SK-N-SH (cell line): ENCODE results near the gene ADISSP. TPM values are rescaled to one million over a fixed set of nuclear protein-coding genes. Genes with fewer than 3 reads are reported as not detected.

ENCODE experiments used
- CTCF ChIA-PET: fragments of 300-600, 350-600 bp; formaldehyde crosslinking; extraction: SDS; loops from one replicate; lab custom pipeline; 2021; lab: Yijun Ruan, JAX
- POLR2A ChIA-PET: fragments of 350-600 bp; sonication (Branson Sonifier 250); formaldehyde crosslinking; extraction: SDS; loops from one replicate; lab custom pipeline; 2020; ENCODE audit warnings: antibody characterized with exemption, inconsistent platforms; lab: Yijun Ruan, JAX
- DNase-seq: peaks from one replicate; pipeline ENCODE4 v3.0.0; 2012
- H2AFZ ChIP-seq: fragments of 200-600 bp; sonication (generic); 2 replicates; pipeline ENCODE4 v1.8.1; 2016; ENCODE audit warnings: antibody characterized with exemption, mild to moderate bottlenecking, low read depth
- H3F3A ChIP-seq: fragments of 200-600 bp; sonication (generic); replicated peaks from 2 replicates; pipeline ENCODE3; 2016; ENCODE audit warnings: antibody characterized with exemption, mild to moderate bottlenecking; ENCODE audit not compliant: insufficient read depth
- H3K27ac ChIP-seq, 2 experiments: fragments of 200-500 bp in 1 of 2; fragments of 200-600 bp in 1 of 2; sonication (Bioruptor generic) in 1 of 2; sonication (generic), shearing (Covaris generic) in 1 of 2; 2 replicates each; pipeline versions ENCODE4 v1.5.1 to v1.6.1; 2014 to 2016; ENCODE audit warnings: low read depth in 2 of 2, inconsistent platforms in 1 of 2, low read length in 1 of 2, mild to moderate bottlenecking in 1 of 2, mixed read lengths in 1 of 2
- H3K27me3 ChIP-seq: fragments of 200-600 bp; sonication (generic), shearing (Covaris generic); 2 replicates; pipeline ENCODE4 v1.6.1; 2016; ENCODE audit warnings: mixed run types; ENCODE audit not compliant: insufficient read depth
- H3K36me3 ChIP-seq, 2 experiments: fragments of 200-500 bp in 1 of 2; fragments of 200-600 bp in 1 of 2; sonication (Bioruptor generic) in 1 of 2; sonication (generic) in 1 of 2; replicated peaks in 1 of 2; 2 replicates each; pipeline versions ENCODE3 to v1.5.1; 2014 to 2016; ENCODE audit warnings: low read length in 1 of 2, mild to moderate bottlenecking in 1 of 2; ENCODE audit not compliant: insufficient read depth in 2 of 2, control insufficient read depth in 1 of 2
- H3K4me1 ChIP-seq, 2 experiments: fragments of 200-500 bp in 1 of 2; fragments of 200-600 bp in 1 of 2; sonication (Bioruptor generic) in 1 of 2; sonication (generic), shearing (Covaris generic) in 1 of 2; 2 replicates each; pipeline versions ENCODE4 v1.5.1 to v1.6.1; 2014 to 2016; ENCODE audit warnings: low read depth in 1 of 2, low read length in 1 of 2, mixed run types in 1 of 2; ENCODE audit not compliant: insufficient read depth in 2 of 2, control insufficient read depth in 1 of 2
- H3K4me2 ChIP-seq: fragments of 200-600 bp; sonication (generic), shearing (Covaris generic); 2 replicates; pipeline ENCODE4 v1.6.1; 2017; ENCODE audit warnings: mixed run types
- H3K4me3 ChIP-seq, 2 experiments: fragments of 200-500 bp in 1 of 2; fragments of 200-600 bp in 1 of 2; sonication (Bioruptor generic) in 1 of 2; sonication (generic), shearing (Covaris generic) in 1 of 2; 2 replicates each; pipeline versions ENCODE4 v1.5.1 to v1.8.1; 2014 to 2016; ENCODE audit warnings: low read depth in 2 of 2, inconsistent platforms in 1 of 2, low read length in 1 of 2, mild to moderate bottlenecking in 1 of 2, mixed read lengths in 1 of 2, moderate library complexity in 1 of 2
- H3K79me2 ChIP-seq: fragments of 200-600 bp; sonication (generic); 2 replicates; pipeline ENCODE4 v1.8.1; 2017; ENCODE audit warnings: mild to moderate bottlenecking; ENCODE audit not compliant: insufficient read depth
- H3K9ac ChIP-seq: fragments of 200-600 bp; sonication (generic); 2 replicates; pipeline ENCODE4 v1.6.1; 2017; ENCODE audit warnings: mixed run types
- H3K9me2 ChIP-seq: fragments of 200-600 bp; sonication (generic); 2 replicates; pipeline ENCODE4 v1.6.1; 2017; ENCODE audit warnings: mixed run types
- H3K9me3 ChIP-seq: fragments of 200-600 bp; sonication (generic); 2 replicates; pipeline ENCODE4 v1.6.1; 2017; ENCODE audit warnings: mixed run types, mild to moderate bottlenecking, moderate library complexity
- H4K20me1 ChIP-seq: fragments of 200-600 bp; sonication (generic); 2 replicates; pipeline ENCODE4 v1.6.1; 2017; ENCODE audit warnings: mild to moderate bottlenecking, mixed run types; ENCODE audit not compliant: insufficient read depth
- EP300 ChIP-seq, 2 experiments: IDR thresholded peaks; 2 replicates each; pipeline versions ENCODE4 v1.4.0 to v1.6.1; 2012; ENCODE audit warnings: borderline replicate concordance in 1 of 2, low read depth in 1 of 2, low read length in 1 of 2
- FOSL2 ChIP-seq: IDR thresholded peaks from 2 replicates; pipeline ENCODE4 v1.4.0; 2012; ENCODE audit warnings: low read depth, mild to moderate bottlenecking, moderate library complexity, borderline replicate concordance
- FOXM1 ChIP-seq: IDR thresholded peaks from 2 replicates; pipeline ENCODE4 v1.4.0; 2012; ENCODE audit warnings: low read depth, mild to moderate bottlenecking
- JUND ChIP-seq: IDR thresholded peaks from 2 replicates; pipeline ENCODE4 v1.4.0; 2012
- MAX ChIP-seq: IDR thresholded peaks from 2 replicates; pipeline ENCODE4 v1.4.0; 2012; ENCODE audit warnings: low read depth
- NFIC ChIP-seq: IDR thresholded peaks from 2 replicates; pipeline ENCODE4 v1.4.0; 2012; ENCODE audit warnings: borderline replicate concordance
- NRF1 ChIP-seq: IDR thresholded peaks from 2 replicates; pipeline ENCODE4 v1.6.1; 2012; ENCODE audit warnings: low read depth, mild to moderate bottlenecking, low read length
- RAD21 ChIP-seq: IDR thresholded peaks from 2 replicates; pipeline ENCODE4 v1.6.1; 2012; ENCODE audit warnings: mild to moderate bottlenecking, low read length
- RCOR1 ChIP-seq: fragments of 150-350 bp; IDR thresholded peaks from 2 replicates; pipeline ENCODE4 v1.6.1; 2017; ENCODE audit warnings: antibody characterized with exemption, low read length
- RFX5 ChIP-seq: IDR thresholded peaks from 2 replicates; pipeline ENCODE4 v1.6.1; 2012; ENCODE audit warnings: mild to moderate bottlenecking, improper control_type of control experiment, low read length
- SIN3A ChIP-seq: IDR thresholded peaks from 2 replicates; pipeline ENCODE4 v1.6.1; 2012; ENCODE audit warnings: low read depth, mild to moderate bottlenecking, low read length, moderate library complexity, borderline replicate concordance
- WGBS: methylation state at CpG from one replicate; pipeline ENCODE4 v1.1.6; 2017; ENCODE audit warnings: low lambda C conversion rate; 5-methylcytosine and 5-hydroxymethylcytosine counted together
- polyA plus RNA-seq, 3 experiments: library from polyadenylated mRNA; depleted of rRNA; stranded (reverse); fragments of >200 nt; gene quantifications; 2 replicates each; pipeline ENCODE4 v1.2.3, GENCODE V29; 2012
- TF ChIP-seq, protein P1 (sequence below): IDR thresholded peaks from 2 replicates; pipeline ENCODE4 v1.4.0; 2012; ENCODE audit warnings: low read depth, borderline replicate concordance
- TF ChIP-seq, protein P2 (sequence below): IDR thresholded peaks from 2 replicates; pipeline ENCODE4; 2012
- TF ChIP-seq, protein P3 (sequence below): fragments of 150-350 bp; IDR thresholded peaks from 2 replicates; pipeline ENCODE4 v1.6.1; 2016; ENCODE audit warnings: mild to moderate bottlenecking, low read depth, low read length
- TF ChIP-seq, protein P4 (sequence below): fragments of 150-350 bp; IDR thresholded peaks from 2 replicates; pipeline ENCODE4 v1.6.1; 2017; ENCODE audit warnings: antibody characterized with exemption, low read length, low read depth, borderline replicate concordance

ADISSP gene
- polyA plus RNA-seq, 1 of the 3 experiments (the other 2 are of a cell fraction): 73.9 TPM

DNA sequence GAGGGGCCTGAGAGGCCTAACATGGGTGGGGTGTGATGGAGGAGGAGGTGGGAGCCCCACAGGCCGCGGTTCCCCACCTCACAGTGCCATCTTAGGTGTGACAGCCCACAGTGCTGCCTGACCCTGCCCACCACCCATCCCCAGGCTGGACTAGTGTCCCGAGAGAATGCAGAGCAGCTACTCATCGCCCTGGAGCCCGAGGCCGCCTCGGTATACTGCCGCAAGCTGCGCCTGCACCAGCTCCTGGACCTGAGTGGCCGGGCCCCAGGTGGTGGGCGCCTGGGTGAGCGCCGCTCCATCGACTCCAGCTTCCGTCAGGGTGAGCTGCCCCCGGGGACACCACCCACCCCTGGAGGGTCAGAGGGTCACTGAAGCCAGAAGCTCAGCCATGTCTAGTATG is 19.5 kb downstream of the ADISSP start:
- Histone ChIP-seq H3K4me1 (peaks cover 0 to 9% of the 10 kb centered on the region in 2 experiments; a peak in 1 of 4 replicates), H3K9ac (no peak overlapping the region), H4K20me1 (no peaks in the 10 kb centered on the region), H3K79me2 (no peaks in the 10 kb centered on the region), H3K36me3 (peaks cover 0 to 3% of the 10 kb centered on the region in 2 experiments), H3K27ac (no peak overlapping the region), H3K4me3 (no peak overlapping the region), H3F3A (no peaks in the 10 kb centered on the region), H3K27me3 (no peaks in the 10 kb centered on the region), H3K4me2 (no peak overlapping the region), H3K9me3 (no peaks in the 10 kb centered on the region), H3K9me2 (no peaks in the 10 kb centered on the region), H2AFZ (no peak overlapping the region)
- no peak for DNase-seq
- POLR2A ChIA-PET: no interaction called here
- 78% methylated on average over 7 of the region's 16 CpGs for WGBS
- CTCF ChIA-PET: interaction anchor here (1.0 to 9.8 kb wide), 9 partner anchors 11 to 74 kb away, joined by 3 to 151 read pairs (median 9); partner anchors contain the start of genes ADISSP and CENPB
- TF ChIP-seq NFIC (no peak), FOXM1 (no peak), JUND (no peak), NRF1 (no peak)
- TF ChIP-seq, protein P1, sequence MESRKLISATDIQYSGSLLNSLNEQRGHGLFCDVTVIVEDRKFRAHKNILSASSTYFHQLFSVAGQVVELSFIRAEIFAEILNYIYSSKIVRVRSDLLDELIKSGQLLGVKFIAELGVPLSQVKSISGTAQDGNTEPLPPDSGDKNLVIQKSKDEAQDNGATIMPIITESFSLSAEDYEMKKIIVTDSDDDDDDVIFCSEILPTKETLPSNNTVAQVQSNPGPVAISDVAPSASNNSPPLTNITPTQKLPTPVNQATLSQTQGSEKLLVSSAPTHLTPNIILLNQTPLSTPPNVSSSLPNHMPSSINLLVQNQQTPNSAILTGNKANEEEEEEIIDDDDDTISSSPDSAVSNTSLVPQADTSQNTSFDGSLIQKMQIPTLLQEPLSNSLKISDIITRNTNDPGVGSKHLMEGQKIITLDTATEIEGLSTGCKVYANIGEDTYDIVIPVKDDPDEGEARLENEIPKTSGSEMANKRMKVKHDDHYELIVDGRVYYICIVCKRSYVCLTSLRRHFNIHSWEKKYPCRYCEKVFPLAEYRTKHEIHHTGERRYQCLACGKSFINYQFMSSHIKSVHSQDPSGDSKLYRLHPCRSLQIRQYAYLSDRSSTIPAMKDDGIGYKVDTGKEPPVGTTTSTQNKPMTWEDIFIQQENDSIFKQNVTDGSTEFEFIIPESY: no peak
- TF ChIP-seq, protein P2, sequence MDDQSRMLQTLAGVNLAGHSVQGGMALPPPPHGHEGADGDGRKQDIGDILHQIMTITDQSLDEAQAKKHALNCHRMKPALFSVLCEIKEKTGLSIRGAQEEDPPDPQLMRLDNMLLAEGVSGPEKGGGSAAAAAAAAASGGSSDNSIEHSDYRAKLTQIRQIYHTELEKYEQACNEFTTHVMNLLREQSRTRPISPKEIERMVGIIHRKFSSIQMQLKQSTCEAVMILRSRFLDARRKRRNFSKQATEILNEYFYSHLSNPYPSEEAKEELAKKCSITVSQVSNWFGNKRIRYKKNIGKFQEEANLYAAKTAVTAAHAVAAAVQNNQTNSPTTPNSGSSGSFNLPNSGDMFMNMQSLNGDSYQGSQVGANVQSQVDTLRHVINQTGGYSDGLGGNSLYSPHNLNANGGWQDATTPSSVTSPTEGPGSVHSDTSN: no peak
- TF ChIP-seq, protein P3, sequence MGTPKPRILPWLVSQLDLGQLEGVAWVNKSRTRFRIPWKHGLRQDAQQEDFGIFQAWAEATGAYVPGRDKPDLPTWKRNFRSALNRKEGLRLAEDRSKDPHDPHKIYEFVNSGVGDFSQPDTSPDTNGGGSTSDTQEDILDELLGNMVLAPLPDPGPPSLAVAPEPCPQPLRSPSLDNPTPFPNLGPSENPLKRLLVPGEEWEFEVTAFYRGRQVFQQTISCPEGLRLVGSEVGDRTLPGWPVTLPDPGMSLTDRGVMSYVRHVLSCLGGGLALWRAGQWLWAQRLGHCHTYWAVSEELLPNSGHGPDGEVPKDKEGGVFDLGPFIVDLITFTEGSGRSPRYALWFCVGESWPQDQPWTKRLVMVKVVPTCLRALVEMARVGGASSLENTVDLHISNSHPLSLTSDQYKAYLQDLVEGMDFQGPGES: no peak

GRCh38 chr20:3747471-3747870 is 20.1 kb downstream of the ADISSP start:
- H3K27ac ChIP-seq: no peak overlapping the region
- no peak overlapping the region for H3K9ac ChIP-seq
- TF ChIP-seq FOSL2 (no peak), SIN3A (no peak), RCOR1 (no peak), RFX5 (no peak), RAD21 (no peak), MAX (no peak), EP300 (IDR thresholded peaks at IDR 0.05; ENCODE audit: borderline replicate concordance in 1 of 2, low read depth in 1 of 2, low read length in 1 of 2) (no peak), NRF1 (no peak)
- TF ChIP-seq, protein P4, sequence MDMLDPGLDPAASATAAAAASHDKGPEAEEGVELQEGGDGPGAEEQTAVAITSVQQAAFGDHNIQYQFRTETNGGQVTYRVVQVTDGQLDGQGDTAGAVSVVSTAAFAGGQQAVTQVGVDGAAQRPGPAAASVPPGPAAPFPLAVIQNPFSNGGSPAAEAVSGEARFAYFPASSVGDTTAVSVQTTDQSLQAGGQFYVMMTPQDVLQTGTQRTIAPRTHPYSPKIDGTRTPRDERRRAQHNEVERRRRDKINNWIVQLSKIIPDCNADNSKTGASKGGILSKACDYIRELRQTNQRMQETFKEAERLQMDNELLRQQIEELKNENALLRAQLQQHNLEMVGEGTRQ: no peak
- TF ChIP-seq, protein P1: no peak
- TF ChIP-seq, protein P3: no peak
- POLR2A ChIA-PET: no interaction called here
- no peaks in the 10 kb centered on the region for H3K79me2 ChIP-seq
- no peak for DNase-seq
- no peaks in the 10 kb centered on the region for H3K9me2 ChIP-seq
- peaks cover 0 to 9% of the 10 kb centered on the region in 2 experiments; a peak in 1 of 4 replicates for H3K4me1 ChIP-seq
- CTCF ChIA-PET: interaction anchor here (1.0 to 9.8 kb wide), 7 partner anchors 11 to 70 kb away, joined by 3 to 151 read pairs (median 14); partner anchors contain the start of genes ADISSP and CENPB
- H2AFZ ChIP-seq: no peak overlapping the region
- no peaks in the 10 kb centered on the region for H3F3A ChIP-seq
- peaks cover 0 to 3% of the 10 kb centered on the region in 2 experiments for H3K36me3 ChIP-seq
- H3K4me3 ChIP-seq: no peak overlapping the region
- H3K9me3 ChIP-seq: no peaks in the 10 kb centered on the region
- no peak overlapping the region for H3K4me2 ChIP-seq
- no peaks in the 10 kb centered on the region for H4K20me1 ChIP-seq
- H3K27me3 ChIP-seq: no peaks in the 10 kb centered on the region
- WGBS: 75% methylated on average over 2 of the region's 2 CpGs
